Fibroblast of skin of right biceps (primary cell): Measurements from ENCODE around the gene CFC1B.
"Not testable (repeated sequence)": the region's sequence is repeated elsewhere in the genome, so short reads cannot be mapped to it uniquely, and the experiment has no call there.

Experiments
- DNase-seq: peaks from one replicate; pipeline ENCODE4 v3.0.0-alpha.2; 2013

Gene CFC1B

GRCh38 chr2:130571929-130572328 is 50.9 kb downstream of the CFC1B start:
- not testable (repeated sequence) for DNase-seq

- DNase-seq, result not testable (repeated sequence)
Observed at GRCh38 chr2:130574230-130574629, 53.2 kb downstream of the CFC1B start.

DNA sequence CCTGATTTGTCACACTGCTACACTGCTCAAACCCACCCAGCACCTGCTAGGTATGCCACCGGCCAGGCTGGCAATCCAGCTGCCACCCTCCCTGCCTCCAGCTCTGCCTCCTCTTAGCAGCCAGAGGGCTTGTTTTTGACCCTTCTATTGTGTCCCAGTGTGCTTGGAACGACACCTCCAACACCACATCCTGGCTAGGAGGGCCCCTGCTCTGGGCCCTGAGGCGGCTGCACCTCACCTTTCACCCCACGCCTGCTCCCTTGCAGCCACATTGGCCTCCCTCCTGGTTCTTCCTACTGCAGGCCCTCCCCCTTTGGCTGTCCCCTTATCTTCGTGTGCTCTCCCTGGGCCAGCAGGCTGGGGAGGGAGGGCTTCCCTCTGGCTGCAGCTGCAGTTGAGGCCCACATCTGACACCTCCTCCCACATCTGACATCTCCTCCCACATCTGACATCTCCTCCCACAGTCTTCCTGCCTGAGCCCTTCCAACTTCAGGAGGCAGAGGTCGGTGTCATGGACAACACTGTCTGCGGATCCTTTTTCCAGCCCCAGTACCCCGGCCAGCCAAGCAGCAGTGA is 55.3 kb downstream of the CFC1B start:
- not testable (repeated sequence) for DNase-seq

DNA sequence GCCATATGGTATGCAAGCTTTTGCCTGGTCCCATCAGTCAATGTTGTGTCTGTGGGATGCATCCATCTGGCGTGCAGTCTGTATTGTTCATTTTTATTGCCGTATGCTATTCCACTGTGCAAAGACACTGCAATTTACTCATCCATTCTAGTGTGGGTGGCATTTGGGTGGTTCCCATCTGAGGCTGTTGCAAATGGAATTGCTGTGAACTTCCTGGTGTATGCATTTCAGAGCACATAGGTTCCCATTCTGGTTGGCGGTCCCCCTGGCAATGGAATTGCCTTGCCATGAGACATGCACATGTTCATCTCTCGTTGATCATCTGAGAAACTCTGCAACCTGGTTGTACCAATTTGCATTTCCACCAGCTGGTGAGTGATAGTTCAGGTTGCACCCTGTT is 56.5 kb downstream of the CFC1B start:
- not testable (repeated sequence) for DNase-seq
